NCI-H1436 (cell line): ENCODE measurements around the gene FFAR4.

Source experiments
- DNase-seq: peaks from one replicate; lab custom pipeline; 2025; lab: John Stamatoyannopoulos, UW

Gene FFAR4

GRCh38 chr10:93600446-93601145, 34.1 kb downstream of the FFAR4 start:
- DNase-seq: no peak

GRCh38 chr10:93601146-93601773, 34.8 kb downstream of the FFAR4 start, which contains the start of gene RBP4:
Gene RBP4, minus strand, starts transcription at chr10:93601235. Its CDS starts 207 bp downstream, at chr10:93601028.
- no peak for DNase-seq

GRCh38 chr10:93601774-93602162, 35.3 kb downstream of the FFAR4 start:
- DNase-seq: no peak

- no peak for DNase-seq
Measured at GRCh38 chr10:93603023-93603422, 36.6 kb downstream of the FFAR4 start.

GRCh38 chr10:93604146-93604545, 37.7 kb downstream of the FFAR4 start:
- DNase-seq: no peak

GRCh38 chr10:93608421-93608820, 42.0 kb downstream of the FFAR4 start:
- DNase-seq: no peak

- no peak for DNase-seq
Measured at GRCh38 chr10:93612311-93612710, 45.8 kb downstream of the FFAR4 start, which contains the start of gene PDE6C. Gene PDE6C, plus strand, starts transcription at chr10:93612537. Its CDS starts 189 bp downstream, at chr10:93612726.

GRCh38 chr10:93613126-93613525, 46.7 kb downstream of the FFAR4 start:
- DNase-seq: no peak

- DNase-seq: no peak
Measured at GRCh38 chr10:93614101-93614825, 47.8 kb downstream of the FFAR4 start.

- no peak for DNase-seq
Measured at GRCh38 chr10:93615576-93616235, 49.2 kb downstream of the FFAR4 start.

GRCh38 chr10:93620925-93621324, 54.5 kb downstream of the FFAR4 start:
- DNase-seq: no peak

GRCh38 chr10:93622942-93623341, 56.5 kb downstream of the FFAR4 start:
- no peak for DNase-seq

- DNase-seq: no peak
Measured at GRCh38 chr10:93628858-93629257, 62.4 kb downstream of the FFAR4 start.

GRCh38 chr10:93629647-93630305, 63.3 kb downstream of the FFAR4 start:
- DNase-seq: no peak

- no peak for DNase-seq
Measured at GRCh38 chr10:93630625-93631557, 64.4 kb downstream of the FFAR4 start.
